WTC11 (cell line): Measurements from ENCODE around the gene ARHGAP42. TPM values are rescaled to one million over a fixed set of nuclear protein-coding genes. Genes with fewer than 3 reads are reported as not detected.

Source experiments
- ATAC-seq: fragments of 200-7000 bp; cut with Tn5 transposase; 2 replicates; pipeline ENCODE4 v1.10.0; 2021; ENCODE audit warnings: mild to moderate bottlenecking, moderate library complexity
- CTCF ChIA-PET: fragments of 300-600 bp; sonication (Branson Sonifier 250); formaldehyde crosslinking; loops from one replicate; lab custom pipeline; 2021; ENCODE audit warnings: antibody characterized with exemption; lab: Charles Lee
- POLR2A ChIA-PET: fragments of 350-600 bp; sonication (Branson Sonifier 250); formaldehyde crosslinking; loops from one replicate; lab custom pipeline; 2021; ENCODE audit warnings: antibody characterized with exemption; lab: Charles Lee
- DNase-seq: peaks from one replicate; pipeline ENCODE4 v3.0.0; 2021; ENCODE audit warnings: low spot score
- H3K27ac Mint-ChIP-seq: 2 replicates; pipeline ENCODE4 v1.8.0; 2021; ENCODE audit warnings: mixed read lengths
- H3K27me3 Mint-ChIP-seq: 2 replicates; pipeline ENCODE4 v1.8.0; 2021; ENCODE audit warnings: low read depth, mild to moderate bottlenecking, moderate library complexity, mixed read lengths
- H3K36me3 Mint-ChIP-seq: 2 replicates; pipeline ENCODE4 v1.8.0; 2021; ENCODE audit warnings: mixed read lengths
- H3K4me1 Mint-ChIP-seq: 2 replicates; pipeline ENCODE4 v1.8.0; 2022; ENCODE audit warnings: mixed read lengths
- H3K4me3 Mint-ChIP-seq: 2 replicates; pipeline ENCODE4 v1.8.0; 2021; ENCODE audit warnings: mild to moderate bottlenecking, moderate library complexity, mixed read lengths
- H3K9me3 Mint-ChIP-seq: 2 replicates; pipeline ENCODE4 v1.8.0; 2021; ENCODE audit warnings: mixed read lengths
- ESRRA ChIP-seq: sonication (generic); formaldehyde crosslinking; IDR thresholded peaks from 2 replicates; pipeline ENCODE4 v1.8.1; 2022; ENCODE audit warnings: mild to moderate bottlenecking, missing genetic modification reagents, borderline replicate concordance
- FOXK1 ChIP-seq: sonication (generic); formaldehyde crosslinking; IDR thresholded peaks from 2 replicates; pipeline ENCODE4 v1.8.0; 2022; ENCODE audit warnings: mild to moderate bottlenecking, moderate library complexity, missing genetic modification reagents
- KAT7 ChIP-seq: sonication (generic); formaldehyde crosslinking; IDR thresholded peaks from 2 replicates; pipeline ENCODE4 v1.8.1; 2023; ENCODE audit warnings: missing genetic modification reagents, mild to moderate bottlenecking, borderline replicate concordance
- MXD4 ChIP-seq: fragments of 250-450 bp; sonication (Bioruptor Pico); IDR thresholded peaks from 2 replicates; pipeline ENCODE4 v1.8.0; 2021; ENCODE audit warnings: mild to moderate bottlenecking, moderate library complexity, borderline replicate concordance
- NR2C2 ChIP-seq: sonication (generic); formaldehyde crosslinking; IDR thresholded peaks from 2 replicates; pipeline ENCODE4 v1.8.0; 2022; ENCODE audit warnings: mild to moderate bottlenecking, missing genetic modification reagents
- NR3C1 ChIP-seq: sonication (generic); formaldehyde crosslinking; conservative IDR thresholded peaks from 2 replicates; pipeline ENCODE4 v1.8.1; 2023; ENCODE audit warnings: low read depth, mild to moderate bottlenecking, missing genetic modification reagents
- OVOL2 ChIP-seq: fragments of 250-450 bp; sonication (Bioruptor Pico); IDR thresholded peaks from 2 replicates; pipeline ENCODE4 v1.9.0; 2021; ENCODE audit warnings: mild to moderate bottlenecking, borderline replicate concordance
- PRRX2 ChIP-seq: fragments of 250-450 bp; sonication (Bioruptor Pico); IDR thresholded peaks from 2 replicates; pipeline ENCODE4 v1.8.0; 2021; ENCODE audit warnings: mild to moderate bottlenecking
- RELA ChIP-seq: sonication (generic); formaldehyde crosslinking; IDR thresholded peaks from 2 replicates; pipeline ENCODE4 v1.8.1; 2022; ENCODE audit warnings: missing genetic modification reagents, mild to moderate bottlenecking, borderline replicate concordance
- SMAD3 ChIP-seq: sonication (generic); formaldehyde crosslinking; IDR thresholded peaks from 2 replicates; pipeline ENCODE4 v1.8.0; 2022; ENCODE audit warnings: missing genetic modification reagents, mild to moderate bottlenecking, borderline replicate concordance
- SP1 ChIP-seq: sonication (generic); formaldehyde crosslinking; conservative IDR thresholded peaks from 2 replicates; pipeline ENCODE4 v1.8.1; 2022; ENCODE audit warnings: missing genetic modification reagents
- TCF7 ChIP-seq: sonication (generic); formaldehyde crosslinking; IDR thresholded peaks from 2 replicates; pipeline ENCODE4 v1.8.0; 2022; ENCODE audit warnings: mild to moderate bottlenecking, low read depth, missing genetic modification reagents, moderate library complexity
- ZNF121 ChIP-seq: sonication (generic); formaldehyde crosslinking; IDR thresholded peaks from 2 replicates; pipeline ENCODE4 v1.8.0; 2023; ENCODE audit warnings: missing genetic modification reagents
- ZNF138 ChIP-seq: sonication (generic); formaldehyde crosslinking; conservative IDR thresholded peaks from 2 replicates; pipeline ENCODE4 v1.8.1; 2022; ENCODE audit warnings: mild to moderate bottlenecking, moderate library complexity, missing genetic modification reagents
- ZNF232 ChIP-seq: sonication (generic); formaldehyde crosslinking; IDR thresholded peaks from 2 replicates; pipeline ENCODE4 v1.8.0; 2022; ENCODE audit warnings: mild to moderate bottlenecking, missing genetic modification reagents
- ZNF263 ChIP-seq: sonication (generic); formaldehyde crosslinking; IDR thresholded peaks from 2 replicates; pipeline ENCODE4 v1.8.1; 2022; ENCODE audit warnings: low read depth, mild to moderate bottlenecking, moderate library complexity, missing genetic modification reagents
- total RNA-seq: library from RNA; stranded (reverse); gene quantifications from 3 replicates; pipeline ENCODE4 v1.2.3, GENCODE V29; 2021
- TF ChIP-seq, protein P1 (sequence below): fragments of 250-450 bp; sonication (Bioruptor Pico); IDR thresholded peaks from 2 replicates; pipeline ENCODE4 v1.9.0; 2021; ENCODE audit warnings: mild to moderate bottlenecking
- TF ChIP-seq, protein P2 (sequence below): fragments of 250-450 bp; sonication (Bioruptor Pico); IDR thresholded peaks from 2 replicates; pipeline ENCODE4 v1.9.0; 2021; ENCODE audit warnings: moderate library complexity, mild to moderate bottlenecking, inconsistent platforms, borderline replicate concordance
- TF ChIP-seq, protein P3 (sequence below): sonication (generic); formaldehyde crosslinking; IDR thresholded peaks from 2 replicates; pipeline ENCODE4 v1.8.1; 2022; ENCODE audit warnings: mild to moderate bottlenecking, missing genetic modification reagents, moderate library complexity, borderline replicate concordance
- TF ChIP-seq, protein P4 (sequence below): sonication (generic); formaldehyde crosslinking; conservative IDR thresholded peaks from 2 replicates; pipeline ENCODE4 v1.8.1; 2023; ENCODE audit warnings: mild to moderate bottlenecking, low read depth, missing genetic modification reagents, moderate library complexity
- TF ChIP-seq, protein P5 (sequence below): fragments of 250-450 bp; sonication (Bioruptor Pico); conservative IDR thresholded peaks from 2 replicates; pipeline ENCODE4 v1.9.0; 2021; ENCODE audit warnings: mild to moderate bottlenecking
- TF ChIP-seq, protein P6 (sequence below): fragments of 250-450 bp; sonication (Bioruptor Pico); IDR thresholded peaks from 2 replicates; pipeline ENCODE4 v1.9.0; 2021; ENCODE audit warnings: mild to moderate bottlenecking

ARHGAP42 gene
- total RNA-seq, 1 experiment from 2014 or later: 32.5 TPM

DNA sequence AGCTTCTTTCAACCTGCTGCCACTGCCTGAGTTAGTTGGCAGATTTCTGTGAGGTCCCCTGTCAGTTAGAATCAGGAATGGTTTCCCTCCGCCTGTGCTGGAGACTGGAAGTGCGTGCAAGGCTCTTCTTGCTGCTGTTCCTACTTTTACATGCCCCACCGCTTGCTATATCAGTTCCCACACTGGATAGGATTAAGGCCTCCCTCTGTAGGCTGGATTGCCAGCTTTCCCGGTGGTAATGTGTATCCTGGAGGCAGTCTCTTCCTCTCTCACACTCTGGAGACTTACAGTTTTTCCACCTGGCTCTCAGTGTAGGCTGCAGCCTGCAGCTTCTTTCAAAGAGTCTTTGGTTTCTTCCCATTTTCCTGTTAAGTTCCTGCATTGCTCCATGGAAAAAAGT is 66.5 kb downstream of the ARHGAP42 start (continued):
- TF ChIP-seq, protein P1, sequence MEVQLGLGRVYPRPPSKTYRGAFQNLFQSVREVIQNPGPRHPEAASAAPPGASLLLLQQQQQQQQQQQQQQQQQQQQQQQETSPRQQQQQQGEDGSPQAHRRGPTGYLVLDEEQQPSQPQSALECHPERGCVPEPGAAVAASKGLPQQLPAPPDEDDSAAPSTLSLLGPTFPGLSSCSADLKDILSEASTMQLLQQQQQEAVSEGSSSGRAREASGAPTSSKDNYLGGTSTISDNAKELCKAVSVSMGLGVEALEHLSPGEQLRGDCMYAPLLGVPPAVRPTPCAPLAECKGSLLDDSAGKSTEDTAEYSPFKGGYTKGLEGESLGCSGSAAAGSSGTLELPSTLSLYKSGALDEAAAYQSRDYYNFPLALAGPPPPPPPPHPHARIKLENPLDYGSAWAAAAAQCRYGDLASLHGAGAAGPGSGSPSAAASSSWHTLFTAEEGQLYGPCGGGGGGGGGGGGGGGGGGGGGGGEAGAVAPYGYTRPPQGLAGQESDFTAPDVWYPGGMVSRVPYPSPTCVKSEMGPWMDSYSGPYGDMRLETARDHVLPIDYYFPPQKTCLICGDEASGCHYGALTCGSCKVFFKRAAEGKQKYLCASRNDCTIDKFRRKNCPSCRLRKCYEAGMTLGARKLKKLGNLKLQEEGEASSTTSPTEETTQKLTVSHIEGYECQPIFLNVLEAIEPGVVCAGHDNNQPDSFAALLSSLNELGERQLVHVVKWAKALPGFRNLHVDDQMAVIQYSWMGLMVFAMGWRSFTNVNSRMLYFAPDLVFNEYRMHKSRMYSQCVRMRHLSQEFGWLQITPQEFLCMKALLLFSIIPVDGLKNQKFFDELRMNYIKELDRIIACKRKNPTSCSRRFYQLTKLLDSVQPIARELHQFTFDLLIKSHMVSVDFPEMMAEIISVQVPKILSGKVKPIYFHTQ (CRISPR knock-in tag): no peak
- TF ChIP-seq NR3C1 (CRISPR knock-in tag): no peak
- no peak for TF ChIP-seq ZNF121
- TF ChIP-seq, protein P2, sequence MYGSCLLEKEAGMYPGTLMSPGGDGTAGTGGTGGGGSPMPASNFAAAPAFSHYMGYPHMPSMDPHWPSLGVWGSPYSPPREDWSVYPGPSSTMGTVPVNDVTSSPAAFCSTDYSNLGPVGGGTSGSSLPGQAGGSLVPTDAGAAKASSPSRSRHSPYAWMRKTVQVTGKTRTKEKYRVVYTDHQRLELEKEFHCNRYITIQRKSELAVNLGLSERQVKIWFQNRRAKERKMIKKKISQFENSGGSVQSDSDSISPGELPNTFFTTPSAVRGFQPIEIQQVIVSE: no peak
- TF ChIP-seq FOXK1: no peak

DNA sequence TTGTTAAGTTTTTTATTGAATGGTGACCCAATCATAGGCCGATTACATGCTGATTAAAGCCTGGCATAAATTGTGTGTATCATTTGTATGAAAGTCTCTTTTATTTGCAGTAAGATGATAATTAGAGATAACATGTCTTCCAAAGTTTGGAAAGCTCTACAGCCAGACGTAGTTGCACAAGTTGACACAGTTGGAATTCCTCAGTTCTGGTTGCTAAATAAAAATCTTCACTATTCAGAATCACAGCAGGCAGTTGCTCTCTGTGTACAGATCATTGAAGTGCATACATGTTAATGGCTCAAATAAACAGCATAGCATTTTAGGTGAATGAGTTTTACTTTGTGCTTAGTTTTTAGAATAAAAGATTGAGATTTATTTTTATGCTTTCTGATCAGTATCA is 69.5 kb downstream of the ARHGAP42 start:
- CTCF ChIA-PET: interaction anchor here (1.0 kb wide), 1 partner anchor 75 kb away, joined by 3 read pairs; no protein-coding TSS in a partner anchor
- Mint-ChIP-seq H3K36me3 (no peaks in the 10 kb centered on the region), H3K27ac (no peak overlapping the region)
- no peak for DNase-seq
- no peak for TF ChIP-seq TCF7
- TF ChIP-seq, protein P3, sequence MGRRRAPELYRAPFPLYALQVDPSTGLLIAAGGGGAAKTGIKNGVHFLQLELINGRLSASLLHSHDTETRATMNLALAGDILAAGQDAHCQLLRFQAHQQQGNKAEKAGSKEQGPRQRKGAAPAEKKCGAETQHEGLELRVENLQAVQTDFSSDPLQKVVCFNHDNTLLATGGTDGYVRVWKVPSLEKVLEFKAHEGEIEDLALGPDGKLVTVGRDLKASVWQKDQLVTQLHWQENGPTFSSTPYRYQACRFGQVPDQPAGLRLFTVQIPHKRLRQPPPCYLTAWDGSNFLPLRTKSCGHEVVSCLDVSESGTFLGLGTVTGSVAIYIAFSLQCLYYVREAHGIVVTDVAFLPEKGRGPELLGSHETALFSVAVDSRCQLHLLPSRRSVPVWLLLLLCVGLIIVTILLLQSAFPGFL (CRISPR knock-in tag): no peak
- TF ChIP-seq, protein P4, sequence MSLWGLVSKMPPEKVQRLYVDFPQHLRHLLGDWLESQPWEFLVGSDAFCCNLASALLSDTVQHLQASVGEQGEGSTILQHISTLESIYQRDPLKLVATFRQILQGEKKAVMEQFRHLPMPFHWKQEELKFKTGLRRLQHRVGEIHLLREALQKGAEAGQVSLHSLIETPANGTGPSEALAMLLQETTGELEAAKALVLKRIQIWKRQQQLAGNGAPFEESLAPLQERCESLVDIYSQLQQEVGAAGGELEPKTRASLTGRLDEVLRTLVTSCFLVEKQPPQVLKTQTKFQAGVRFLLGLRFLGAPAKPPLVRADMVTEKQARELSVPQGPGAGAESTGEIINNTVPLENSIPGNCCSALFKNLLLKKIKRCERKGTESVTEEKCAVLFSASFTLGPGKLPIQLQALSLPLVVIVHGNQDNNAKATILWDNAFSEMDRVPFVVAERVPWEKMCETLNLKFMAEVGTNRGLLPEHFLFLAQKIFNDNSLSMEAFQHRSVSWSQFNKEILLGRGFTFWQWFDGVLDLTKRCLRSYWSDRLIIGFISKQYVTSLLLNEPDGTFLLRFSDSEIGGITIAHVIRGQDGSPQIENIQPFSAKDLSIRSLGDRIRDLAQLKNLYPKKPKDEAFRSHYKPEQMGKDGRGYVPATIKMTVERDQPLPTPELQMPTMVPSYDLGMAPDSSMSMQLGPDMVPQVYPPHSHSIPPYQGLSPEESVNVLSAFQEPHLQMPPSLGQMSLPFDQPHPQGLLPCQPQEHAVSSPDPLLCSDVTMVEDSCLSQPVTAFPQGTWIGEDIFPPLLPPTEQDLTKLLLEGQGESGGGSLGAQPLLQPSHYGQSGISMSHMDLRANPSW (CRISPR knock-in tag): no peak
- TF ChIP-seq, all 79 proteins: peak for 0
- Mint-ChIP-seq H3K9me3 (no peaks in the 10 kb centered on the region), H3K4me3 (no peak overlapping the region), H3K4me1 (peaks cover 55% of the 10 kb centered on the region), H3K27me3 (no peaks in the 10 kb centered on the region)
- no peak for ATAC-seq
- POLR2A ChIA-PET: no interaction called here

DNA sequence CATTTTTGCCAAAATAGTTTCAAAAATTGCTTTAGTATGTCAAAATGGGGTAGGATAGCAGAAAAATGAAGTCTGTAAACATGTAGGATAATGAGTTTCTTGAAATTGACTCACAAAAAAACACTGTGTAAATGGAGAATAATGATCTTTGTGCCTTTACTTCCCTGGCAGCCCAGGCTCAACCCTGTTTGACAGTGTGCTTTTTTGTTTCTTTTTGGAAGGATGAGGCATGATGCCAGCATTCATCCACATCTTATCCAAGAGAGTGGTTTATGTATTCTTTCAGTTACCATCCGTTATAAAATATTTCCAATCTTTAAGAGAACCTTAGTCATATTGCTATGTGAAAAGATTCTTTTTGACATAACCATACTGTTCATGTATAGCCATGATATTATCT is 70.6 kb downstream of the ARHGAP42 start:
- H3K4me3 Mint-ChIP-seq: no peak overlapping the region
- no peaks in the 10 kb centered on the region for H3K9me3 Mint-ChIP-seq
- ATAC-seq (no peak), DNase-seq (no peak)
- POLR2A ChIA-PET: no interaction called here
- H3K27me3 Mint-ChIP-seq: no peaks in the 10 kb centered on the region
- H3K27ac Mint-ChIP-seq: no peak overlapping the region
- no peaks in the 10 kb centered on the region for H3K36me3 Mint-ChIP-seq
- peaks cover 52% of the 10 kb centered on the region for H3K4me1 Mint-ChIP-seq
- CTCF ChIA-PET: no interaction called here
- no peak for TF ChIP-seq ESRRA (CRISPR knock-in tag)
- no peak for TF ChIP-seq RELA (CRISPR knock-in tag)
- TF ChIP-seq ZNF263 (CRISPR knock-in tag): no peak
- no peak for TF ChIP-seq ZNF138
- TF ChIP-seq SMAD3 (CRISPR knock-in tag): no peak
- TF ChIP-seq, protein P5, sequence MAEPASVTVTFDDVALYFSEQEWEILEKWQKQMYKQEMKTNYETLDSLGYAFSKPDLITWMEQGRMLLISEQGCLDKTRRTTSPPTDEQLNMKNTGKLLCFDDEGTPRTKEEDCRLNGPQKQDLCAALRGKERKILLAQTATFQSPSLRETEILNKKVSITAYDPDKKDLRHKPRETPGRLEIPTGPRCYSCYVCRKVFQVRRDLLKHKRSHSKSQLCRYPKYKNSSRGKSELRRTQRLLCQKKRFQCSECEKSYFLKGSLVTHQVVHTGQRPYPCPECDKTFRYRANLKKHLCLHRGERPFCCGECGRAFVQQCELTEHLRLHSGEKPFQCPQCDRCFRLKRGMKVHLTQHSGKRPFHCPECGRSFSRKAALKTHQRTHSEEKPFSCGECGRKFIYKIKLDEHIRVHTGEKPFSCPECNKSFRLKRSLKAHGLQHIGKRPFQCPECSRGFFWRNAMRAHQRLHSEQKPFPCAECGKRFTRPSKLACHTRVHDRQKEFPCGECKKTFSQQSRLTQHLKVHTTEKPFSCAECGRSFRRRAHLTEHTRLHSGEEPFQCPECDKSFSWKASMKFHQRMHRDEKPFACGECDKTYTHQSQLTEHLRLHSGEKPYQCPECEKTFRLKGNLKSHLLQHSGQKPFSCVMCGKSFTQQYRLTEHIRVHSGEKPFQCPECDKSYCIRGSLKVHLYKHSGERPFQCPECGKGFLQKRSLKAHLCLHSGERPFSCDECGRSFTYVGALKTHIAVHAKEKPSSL (CRISPR knock-in tag): no peak
- no peak for TF ChIP-seq NR2C2 (CRISPR knock-in tag)
- TF ChIP-seq KAT7: no peak
- TF ChIP-seq, protein P4 (CRISPR knock-in tag): no peak
- TF ChIP-seq OVOL2 (CRISPR knock-in tag): no peak
- TF ChIP-seq PRRX2 (CRISPR knock-in tag): no peak
- no peak for TF ChIP-seq SP1 (CRISPR knock-in tag)
- TF ChIP-seq, protein P6, sequence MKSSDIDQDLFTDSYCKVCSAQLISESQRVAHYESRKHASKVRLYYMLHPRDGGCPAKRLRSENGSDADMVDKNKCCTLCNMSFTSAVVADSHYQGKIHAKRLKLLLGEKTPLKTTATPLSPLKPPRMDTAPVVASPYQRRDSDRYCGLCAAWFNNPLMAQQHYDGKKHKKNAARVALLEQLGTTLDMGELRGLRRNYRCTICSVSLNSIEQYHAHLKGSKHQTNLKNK (CRISPR knock-in tag): no peak
- TF ChIP-seq ZNF232 (CRISPR knock-in tag): no peak
- TF ChIP-seq MXD4 (CRISPR knock-in tag): no peak
